Measurements from ENCODE around the gene CASR.

The CASR gene

GRCh38 chr3:122245513-122246174 lies 62.2 kb downstream of the CASR start:
- peak overlapping the region in 1 of 2 donors; percentile 26 for H3K27ac ChIP-seq
- TF ChIP-seq CTCF (IDR thresholded peaks at IDR 0.05) = no peak
- peak overlapping the region; percentile 40 for H3K4me3 ChIP-seq
- DNase-seq (ENCODE audit: low spot score) = no peak

- TF ChIP-seq CTCF (IDR thresholded peaks at IDR 0.05) = no peak
- DNase-seq (ENCODE audit: low spot score) = no peak
- Histone ChIP-seq H3K4me3 (peak overlapping the region; percentile 40), H3K27ac (peak overlapping the region in 1 of 2 donors; percentile 26)
Observed at GRCh38 chr3:122246199-122246598, 62.7 kb downstream of the CASR start.

- H3K4me3 ChIP-seq = no peak overlapping the region
- no peak for DNase-seq (ENCODE audit: low spot score)
- TF ChIP-seq CTCF (IDR thresholded peaks at IDR 0.05) = no peak
- peak overlapping the region in 1 of 2 donors; percentile 60 for H3K27ac ChIP-seq
Observed at GRCh38 chr3:122247087-122247824, 63.8 kb downstream of the CASR start.

- no peak for DNase-seq (ENCODE audit: low spot score)
- peak overlapping the region in 1 of 2 donors; percentile 36 for H3K27ac ChIP-seq
- no peak for TF ChIP-seq CTCF (IDR thresholded peaks at IDR 0.05)
- H3K4me3 ChIP-seq = no peak overlapping the region
Observed at GRCh38 chr3:122247825-122248185, 64.3 kb downstream of the CASR start.

GRCh38 chr3:122251428-122251827 lies 68.0 kb downstream of the CASR start:
- Histone ChIP-seq H3K4me3 (no peak overlapping the region), H3K27ac (no peak overlapping the region)
- no peak for TF ChIP-seq CTCF (IDR thresholded peaks at IDR 0.05)
- DNase-seq (ENCODE audit: low spot score) = no peak

GRCh38 chr3:122253581-122253980 lies 70.1 kb downstream of the CASR start:
- no peak overlapping the region for H3K4me3 ChIP-seq
- no peak overlapping the region for H3K27ac ChIP-seq
- no peak for TF ChIP-seq CTCF (IDR thresholded peaks at IDR 0.05)
- no peak for DNase-seq (ENCODE audit: low spot score)

Data from coronary artery (tissue), 2 donors.